Testis (tissue), 3 donors: ENCODE data around the gene CCDC57. TPM values are rescaled to one million over a fixed set of nuclear protein-coding genes. Genes with fewer than 3 reads are reported as not detected.

Source experiments
- DNase-seq: peaks from one replicate; pipeline ENCODE4 v3.0.0-alpha.2; 2019
- H3K27ac ChIP-seq, 2 donors: fragments of 200-600 bp; sonication (generic); one replicate each; pipeline ENCODE4 v1.5.1; 2019
- H3K27me3 ChIP-seq: fragments of 200-600 bp; sonication (generic); one replicate; pipeline ENCODE4 v1.5.1; 2019
- H3K36me3 ChIP-seq: fragments of 200-600 bp; sonication (generic); one replicate; pipeline ENCODE4 v1.5.1; 2017; ENCODE audit warnings: low read depth; ENCODE audit errors: missing control alignments
- H3K4me1 ChIP-seq: fragments of 200-600 bp; sonication (generic); one replicate; pipeline ENCODE4 v1.5.1; 2019
- H3K4me3 ChIP-seq, 2 donors: fragments of 200-600 bp; sonication (generic); one replicate each; pipeline ENCODE4 v1.5.1; 2017 to 2019
- H3K9me3 ChIP-seq: fragments of 200-600 bp; sonication (generic); one replicate; pipeline ENCODE4 v1.5.1; 2017
- POLR2A ChIP-seq: fragments of 450-650 bp; IDR thresholded peaks from one replicate; pipeline ENCODE4 v1.6.1; 2017; ENCODE audit warnings: antibody characterized with exemption, mild to moderate bottlenecking, moderate library complexity
- WGBS, 2 donors: methylation state at CpG; one replicate each; pipeline ENCODE4 v1.1.5; 2018; 5-methylcytosine and 5-hydroxymethylcytosine counted together
- intact Hi-C: fragments of 100-400 bp; cut with DNase I; formaldehyde crosslinking; loops from one replicate; pipeline ENCODE4 v1.15.1; 2023; ENCODE audit warnings: low total_unique reads
- polyA plus RNA-seq: library from polyadenylated mRNA; stranded (reverse); fragments of 350-450 nt; fragmentation: Illumina TruSeq; extraction: RNeasy Lipid Tissue Mini Kit (QIAGEN cat#74804); gene quantifications from one replicate; pipeline ENCODE4 v1.2.3, GENCODE V29; 2014; ENCODE audit warnings: low read depth, low replicate concordance; ENCODE audit not compliant: insufficient read depth
- total RNA-seq, 2 donors: library from RNA; depleted of rRNA; stranded (reverse); fragments of >200 nt; gene quantifications; one replicate each; pipeline ENCODE4 v1.2.3, GENCODE V29; 2016
- TF ChIP-seq, protein P1 (sequence below), 3 experiments: fragments of 450-650 bp in 2 of 3; fragments of 200-600 bp in 1 of 3; sonication (generic) in 1 of 3; IDR thresholded peaks; one replicate each; pipeline ENCODE4 v1.5.1; 2016 to 2019; ENCODE audit warnings: antibody characterized with exemption in 3 of 3, mild to moderate bottlenecking in 2 of 3, moderate library complexity in 1 of 3

The CCDC57 gene
- total and polyA plus RNA-seq, 3 donors from 2014 or later = 61.3 to 111 (median 71.8) TPM

DNA sequence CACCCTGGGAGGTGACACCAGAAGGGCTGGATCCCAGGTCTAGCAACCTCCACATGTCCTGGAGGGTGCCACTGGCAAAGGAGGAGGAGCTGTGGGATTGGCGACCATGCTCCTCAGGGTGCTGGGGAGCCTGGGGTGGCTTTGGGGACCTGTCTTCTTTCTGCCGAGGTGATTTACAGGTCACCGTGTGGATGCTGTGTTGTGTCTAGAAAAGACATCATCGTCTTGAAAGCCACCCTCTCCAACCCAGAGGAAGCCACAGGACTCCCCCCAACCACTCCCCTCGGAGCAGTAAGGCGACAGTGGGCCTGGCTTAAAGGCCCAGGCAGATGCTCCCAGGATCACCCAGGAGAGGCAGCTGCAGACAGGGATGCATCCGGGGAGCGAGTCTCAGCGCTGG lies 84.9 kb downstream of the CCDC57 start:
- TF ChIP-seq, protein P1, sequence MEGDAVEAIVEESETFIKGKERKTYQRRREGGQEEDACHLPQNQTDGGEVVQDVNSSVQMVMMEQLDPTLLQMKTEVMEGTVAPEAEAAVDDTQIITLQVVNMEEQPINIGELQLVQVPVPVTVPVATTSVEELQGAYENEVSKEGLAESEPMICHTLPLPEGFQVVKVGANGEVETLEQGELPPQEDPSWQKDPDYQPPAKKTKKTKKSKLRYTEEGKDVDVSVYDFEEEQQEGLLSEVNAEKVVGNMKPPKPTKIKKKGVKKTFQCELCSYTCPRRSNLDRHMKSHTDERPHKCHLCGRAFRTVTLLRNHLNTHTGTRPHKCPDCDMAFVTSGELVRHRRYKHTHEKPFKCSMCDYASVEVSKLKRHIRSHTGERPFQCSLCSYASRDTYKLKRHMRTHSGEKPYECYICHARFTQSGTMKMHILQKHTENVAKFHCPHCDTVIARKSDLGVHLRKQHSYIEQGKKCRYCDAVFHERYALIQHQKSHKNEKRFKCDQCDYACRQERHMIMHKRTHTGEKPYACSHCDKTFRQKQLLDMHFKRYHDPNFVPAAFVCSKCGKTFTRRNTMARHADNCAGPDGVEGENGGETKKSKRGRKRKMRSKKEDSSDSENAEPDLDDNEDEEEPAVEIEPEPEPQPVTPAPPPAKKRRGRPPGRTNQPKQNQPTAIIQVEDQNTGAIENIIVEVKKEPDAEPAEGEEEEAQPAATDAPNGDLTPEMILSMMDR (IDR thresholded peaks at IDR 0.05) = no peak
- TF ChIP-seq POLR2A = no peak
- no peak overlapping the region for H3K27ac ChIP-seq
- intact Hi-C loops = no loop called here
- DNase-seq = no peak
- H3K4me1 ChIP-seq = no peaks in the 10 kb centered on the region
- no peaks in the 10 kb centered on the region for H3K36me3 ChIP-seq
- H3K9me3 ChIP-seq = no peaks in the 10 kb centered on the region
- H3K4me3 ChIP-seq = no peak overlapping the region
- no peaks in the 10 kb centered on the region for H3K27me3 ChIP-seq
- WGBS, 2 donors = 94 to 95% methylated on average over 3 to 9 of the region's 9 CpGs

GRCh38 chr17:82127315-82127595 lies 85.4 kb downstream of the CCDC57 start:
- 78 to 87% methylated on average over 3 to 11 of the region's 11 CpGs for WGBS, 2 donors
- no peak overlapping the region for H3K27ac ChIP-seq
- H3K36me3 ChIP-seq = no peaks in the 10 kb centered on the region
- H3K4me3 ChIP-seq = no peak overlapping the region
- no peaks in the 10 kb centered on the region for H3K4me1 ChIP-seq
- no peak for TF ChIP-seq POLR2A
- TF ChIP-seq, protein P1 (IDR thresholded peaks at IDR 0.05) = no peak
- no peak for DNase-seq
- H3K27me3 ChIP-seq = no peaks in the 10 kb centered on the region
- no peaks in the 10 kb centered on the region for H3K9me3 ChIP-seq
- intact Hi-C loops = no loop called here

DNA sequence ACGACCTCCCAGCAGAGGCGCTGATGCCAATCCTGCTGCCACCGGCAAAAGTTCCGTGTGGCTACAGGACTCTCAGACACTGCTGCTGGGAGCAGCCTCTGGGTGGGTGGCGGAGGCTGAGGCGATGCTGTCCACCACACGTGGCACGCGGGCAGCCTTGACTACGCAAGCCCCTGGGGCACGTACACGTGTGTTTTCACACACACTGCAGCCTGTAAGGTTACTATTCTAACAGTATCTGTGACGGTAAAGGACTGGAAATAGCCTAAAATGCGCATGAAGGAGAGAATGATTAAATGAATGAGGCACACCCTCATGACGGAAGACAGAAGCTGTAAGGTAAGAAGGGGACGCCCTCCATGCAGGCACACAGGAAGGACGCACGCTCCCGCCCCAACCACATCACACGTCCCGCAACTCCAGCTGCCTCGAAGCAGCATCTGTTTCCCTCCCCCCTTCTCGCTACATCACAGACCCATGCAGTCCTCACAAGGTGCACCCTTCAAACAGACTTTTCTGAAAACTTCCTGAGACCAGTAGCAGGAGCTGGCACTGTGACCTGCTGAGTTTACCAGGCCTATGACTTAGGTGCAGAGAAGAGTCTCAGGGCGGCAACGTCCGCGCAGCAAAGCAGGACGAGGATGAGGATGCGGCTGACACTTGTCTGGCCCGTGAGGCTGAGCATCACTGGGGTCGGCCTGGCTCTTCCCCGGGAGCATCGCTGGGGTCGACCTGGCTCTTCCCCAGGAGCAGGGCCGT lies 85.9 kb downstream of the CCDC57 start:
- Histone ChIP-seq H3K27me3 (no peaks in the 10 kb centered on the region), H3K27ac (no peak overlapping the region), H3K9me3 (no peaks in the 10 kb centered on the region), H3K4me1 (no peaks in the 10 kb centered on the region), H3K4me3 (no peak overlapping the region), H3K36me3 (no peaks in the 10 kb centered on the region)
- intact Hi-C loops = no loop called here
- DNase-seq = no peak
- no peak for TF ChIP-seq POLR2A
- TF ChIP-seq, protein P1 (IDR thresholded peaks at IDR 0.05) = no peak
- WGBS, 2 donors = 85 to 90% methylated on average over 29 to 35 of the region's 35 CpGs

- H3K27me3 ChIP-seq = no peaks in the 10 kb centered on the region
- 62 to 66% methylated on average over 4 of the region's 4 CpGs for WGBS, 2 donors
- no peaks in the 10 kb centered on the region for H3K4me1 ChIP-seq
- H3K9me3 ChIP-seq = no peaks in the 10 kb centered on the region
- no peak for DNase-seq
- intact Hi-C loops = no loop called here
- no peak for TF ChIP-seq POLR2A
- TF ChIP-seq, protein P1 (IDR thresholded peaks at IDR 0.05) = no peak
- H3K27ac ChIP-seq = no peak overlapping the region
- H3K36me3 ChIP-seq = no peaks in the 10 kb centered on the region
- H3K4me3 ChIP-seq = no peak overlapping the region
These were observed 88.5 kb downstream of the CCDC57 start for GRCh38 chr17:82124101-82124500.
